Karpas-422 (cell line): ENCODE data around the gene WNT1. TPM values are rescaled to one million over a fixed set of nuclear protein-coding genes. Genes with fewer than 3 reads are reported as not detected.
A peak's percentile ranks its signal among the peaks of the same experiment; 100 is the strongest.

Experiments
- DNase-seq: peaks from one replicate; pipeline ENCODE4 v3.0.0-alpha.2; 2015
- H2AFZ ChIP-seq: fragments of 200-600 bp; sonication (generic); 2 replicates; pipeline ENCODE4 v1.6.1; 2014; ENCODE audit warnings: antibody characterized with exemption, low read length, mixed read lengths
- H3K27ac ChIP-seq: fragments of 200-600 bp; sonication (generic); 2 replicates; pipeline ENCODE4 v1.5.1; 2014; ENCODE audit warnings: mild to moderate bottlenecking, low read length, moderate library complexity
- H3K27me3 ChIP-seq: fragments of 200-600 bp; sonication (generic); 2 replicates; pipeline ENCODE4 v1.6.1; 2014; ENCODE audit warnings: low read length, mixed read lengths
- H3K36me3 ChIP-seq: fragments of 200-600 bp; sonication (generic); 2 replicates; pipeline ENCODE4 v1.6.1; 2014; ENCODE audit warnings: low read length, mixed read lengths; ENCODE audit not compliant: insufficient read depth
- H3K4me1 ChIP-seq: fragments of 200-600 bp; sonication (generic); 2 replicates; pipeline ENCODE4 v1.6.1; 2014; ENCODE audit warnings: mild to moderate bottlenecking, low read length, mixed read lengths
- H3K4me2 ChIP-seq: fragments of 200-600 bp; sonication (generic); 2 replicates; pipeline ENCODE4 v1.6.1; 2014; ENCODE audit warnings: low read length, low read depth, mild to moderate bottlenecking; ENCODE audit not compliant: poor library complexity, severe bottlenecking
- H3K4me3 ChIP-seq: fragments of 200-600 bp; sonication (generic); 2 replicates; pipeline ENCODE4 v1.5.1; 2014; ENCODE audit warnings: mild to moderate bottlenecking, antibody characterized with exemption, low read length, mixed read lengths
- H3K79me2 ChIP-seq: fragments of 200-600 bp; sonication (generic); 2 replicates; pipeline ENCODE4 v1.6.1; 2014; ENCODE audit warnings: mild to moderate bottlenecking, low read length, mixed read lengths
- H3K9ac ChIP-seq: fragments of 200-600 bp; sonication (generic); 2 replicates; pipeline ENCODE4 v1.6.0; 2014; ENCODE audit warnings: low read length
- H3K9me2 ChIP-seq: fragments of 200-600 bp; sonication (generic), shearing (Covaris generic); replicated peaks from 2 replicates; pipeline ENCODE4 v1.6.0; 2014; ENCODE audit warnings: mild to moderate bottlenecking, low read length, moderate library complexity; ENCODE audit not compliant: insufficient read depth
- H3K9me3 ChIP-seq: fragments of 300-700, 200-600 bp; sonication (generic); 2 replicates; pipeline ENCODE4 v1.6.1; 2014; ENCODE audit warnings: low read length, mixed read lengths
- H4K20me1 ChIP-seq: fragments of 200-600 bp; sonication (generic); 2 replicates; pipeline ENCODE4 v1.6.1; 2014; ENCODE audit warnings: mild to moderate bottlenecking, antibody characterized with exemption, low read length, low read depth; ENCODE audit not compliant: insufficient read depth
- total RNA-seq: library from RNA; depleted of rRNA; stranded (reverse); fragments of >200 nt; shearing (Covaris generic); gene quantifications from 2 replicates; pipeline ENCODE4 v1.2.3, GENCODE V29; 2014; ENCODE audit warnings: low replicate concordance

The WNT1 gene
- total RNA-seq, 1 experiment from 2014 or later: not detected

DNA sequence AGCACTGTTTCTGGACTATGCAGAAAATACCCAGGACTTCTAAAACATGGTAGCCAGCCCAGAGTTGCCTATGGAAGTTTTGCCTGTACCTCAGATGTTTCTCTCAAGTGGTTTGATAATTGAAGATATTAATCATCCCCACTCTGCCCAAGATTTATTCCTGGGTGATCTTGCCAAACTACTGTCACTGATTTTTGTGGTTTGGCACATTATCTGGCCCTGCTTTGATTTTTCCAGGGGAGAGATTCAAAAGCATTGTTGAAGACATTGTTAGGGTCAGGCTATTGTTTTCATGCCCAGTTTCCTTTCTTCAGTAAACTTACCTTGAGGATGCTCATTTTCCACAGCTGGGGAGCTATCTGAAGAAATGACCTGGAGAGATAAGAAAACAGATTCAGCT lies 34.6 kb downstream of the WNT1 start:
- 0 out of 2 replicates have a peak, but pooled peaks cover 3% of the 10 kb centered on the region for H3K36me3 ChIP-seq
- H3K27me3 ChIP-seq: no peaks in the 10 kb centered on the region

DNA sequence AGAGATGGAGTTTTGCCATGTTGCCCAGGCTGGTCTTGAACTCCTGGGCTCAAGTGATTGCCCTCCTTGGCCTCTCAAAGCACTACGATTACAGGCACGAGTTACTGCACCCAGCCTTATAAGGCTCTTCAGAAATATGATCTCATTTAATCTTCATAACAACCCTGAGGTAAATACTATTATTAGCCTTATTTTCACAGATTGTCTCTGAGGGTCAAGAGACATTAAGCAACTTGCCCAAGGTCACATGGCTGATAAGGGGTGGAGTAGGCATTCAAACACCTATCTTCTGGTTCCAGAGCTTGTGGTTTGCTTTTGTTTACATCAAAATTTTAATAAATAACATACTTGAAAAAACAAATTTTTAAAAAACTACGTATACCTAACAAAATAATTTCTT lies 35.3 kb downstream of the WNT1 start:
- Histone ChIP-seq H3K4me1 (peaks cover 10% of the 10 kb centered on the region), H3K9me3 (no peaks in the 10 kb centered on the region), H3K9ac (no peak overlapping the region), H3K4me3 (no peak overlapping the region), H3K9me2 (no peaks in the 10 kb centered on the region), H4K20me1 (no peaks in the 10 kb centered on the region), H3K36me3 (0 out of 2 replicates have a peak, but pooled peaks cover 3% of the 10 kb centered on the region), H3K27ac (no peak overlapping the region), H2AFZ (no peak overlapping the region), H3K4me2 (no peak overlapping the region), H3K27me3 (no peaks in the 10 kb centered on the region), H3K79me2 (peaks cover 34% of the 10 kb centered on the region)
- no peak for DNase-seq

More for the DNA sequence above, 34.6 kb downstream of the WNT1 start:
- peaks cover 9% of the 10 kb centered on the region for H3K4me1 ChIP-seq
- no peaks in the 10 kb centered on the region for H3K9me2 ChIP-seq
- H3K27ac ChIP-seq: no peak overlapping the region
- no peaks in the 10 kb centered on the region for H3K9me3 ChIP-seq
- no peak for DNase-seq
- H3K9ac ChIP-seq: no peak overlapping the region
- H4K20me1 ChIP-seq: no peaks in the 10 kb centered on the region
- H3K4me2 ChIP-seq: no peak overlapping the region
- H3K79me2 ChIP-seq: peaks cover 29% of the 10 kb centered on the region
- H3K4me3 ChIP-seq: no peak overlapping the region
- no peak overlapping the region for H2AFZ ChIP-seq

GRCh38 chr12:49014547-49014946 lies 36.4 kb downstream of the WNT1 start:
- no peak overlapping the region for H3K9ac ChIP-seq
- no peaks in the 10 kb centered on the region for H4K20me1 ChIP-seq
- H3K27ac ChIP-seq: no peak overlapping the region
- no peak overlapping the region for H3K4me3 ChIP-seq
- H3K9me3 ChIP-seq: no peaks in the 10 kb centered on the region
- no peak for DNase-seq
- H3K4me1 ChIP-seq: peaks cover 18% of the 10 kb centered on the region
- H3K9me2 ChIP-seq: no peaks in the 10 kb centered on the region
- H2AFZ ChIP-seq: no peak overlapping the region
- H3K27me3 ChIP-seq: no peaks in the 10 kb centered on the region
- peaks cover 35% of the 10 kb centered on the region for H3K79me2 ChIP-seq
- H3K36me3 ChIP-seq: 0 out of 2 replicates have a peak, but pooled peaks cover 3% of the 10 kb centered on the region
- H3K4me2 ChIP-seq: no peak overlapping the region

- H3K27ac ChIP-seq: no peak overlapping the region
- H3K79me2 ChIP-seq: peaks cover 36% of the 10 kb centered on the region
- H3K4me2 ChIP-seq: no peak overlapping the region
- H3K4me3 ChIP-seq: no peak overlapping the region
- no peaks in the 10 kb centered on the region for H3K27me3 ChIP-seq
- no peak for DNase-seq
- H2AFZ ChIP-seq: no peak overlapping the region
- H3K4me1 ChIP-seq: peaks cover 23% of the 10 kb centered on the region
- no peaks in the 10 kb centered on the region for H4K20me1 ChIP-seq
- no peaks in the 10 kb centered on the region for H3K9me2 ChIP-seq
- H3K9ac ChIP-seq: no peak overlapping the region
- no peaks in the 10 kb centered on the region for H3K9me3 ChIP-seq
- 0 out of 2 replicates have a peak, but pooled peaks cover 3% of the 10 kb centered on the region for H3K36me3 ChIP-seq
These were observed 37.1 kb downstream of the WNT1 start for GRCh38 chr12:49015196-49015595.

GRCh38 chr12:49017891-49018260 lies 39.8 kb downstream of the WNT1 start:
- Histone ChIP-seq H3K9ac (peak overlapping the region; percentile 79), H3K4me1 (peaks cover 28% of the 10 kb centered on the region), H3K27ac (peak overlapping the region; percentile 95), H2AFZ (no peak overlapping the region), H3K4me3 (peak overlapping the region; percentile 71), H3K9me2 (no peaks in the 10 kb centered on the region), H3K4me2 (peak overlapping the region; percentile 98), H3K36me3 (peaks cover 6% of the 10 kb centered on the region; the same call in 1 of the 2 replicates), H3K9me3 (no peaks in the 10 kb centered on the region), H3K79me2 (peaks cover 36% of the 10 kb centered on the region), H3K27me3 (no peaks in the 10 kb centered on the region), H4K20me1 (no peaks in the 10 kb centered on the region)
- DNase-seq: peak; percentile 66

DNA sequence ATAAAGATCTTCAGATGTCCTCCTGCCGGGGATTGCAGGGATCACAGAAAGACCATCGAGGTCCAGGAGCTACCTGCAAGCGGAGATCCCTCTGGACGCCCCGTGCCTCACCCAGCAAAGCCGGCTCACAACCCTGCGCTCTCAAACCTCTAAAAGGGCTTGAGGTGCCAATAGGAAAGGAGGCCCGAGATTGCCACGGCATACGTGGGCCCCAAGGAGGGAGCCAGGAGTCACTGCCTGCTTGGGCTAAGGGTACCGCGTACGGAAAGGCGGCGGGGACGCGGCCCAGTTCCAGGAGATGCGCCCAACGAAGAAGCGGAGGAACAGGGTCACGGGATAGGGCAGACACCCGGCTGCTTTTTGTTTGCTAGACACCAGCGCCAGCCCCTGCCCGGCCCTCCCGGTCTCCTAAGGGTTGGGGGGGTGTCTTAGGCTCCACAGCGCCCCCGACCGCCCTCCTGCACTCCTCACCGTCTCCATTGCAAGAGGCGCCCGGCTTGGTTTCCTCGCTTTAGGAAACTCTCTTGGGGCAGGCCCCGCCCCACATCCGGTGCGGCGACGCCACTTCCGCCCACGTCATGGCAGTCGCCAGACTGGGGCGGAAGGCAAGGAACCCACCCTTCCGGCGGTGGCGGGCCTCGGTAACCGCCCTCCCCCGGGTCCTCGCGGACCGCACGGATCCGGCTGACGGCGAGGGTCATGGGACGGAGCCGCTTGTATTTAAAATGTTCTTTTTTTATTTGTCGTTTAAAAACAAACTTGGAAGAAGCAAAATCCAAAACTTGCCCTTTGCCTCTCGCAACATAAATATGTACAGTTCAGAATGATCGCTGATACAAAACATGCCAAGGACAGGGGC lies 40.4 kb downstream of the WNT1 start, which contains the start of gene PRKAG1:
TSS of gene PRKAG1 (minus strand) at position 516 of the 859 bp plus-strand sequence. CDS start at position 480, 36 bp downstream.
- Histone ChIP-seq H3K9me2 (no peaks in the 10 kb centered on the region), H3K27me3 (no peaks in the 10 kb centered on the region), H3K4me1 (peaks cover 28% of the 10 kb centered on the region), H2AFZ (peak within 1 kb of the TSS; percentile 81; the same call in 1 of the 2 replicates), H3K4me3 (peak within 1 kb of the TSS; percentile 71), H3K9me3 (no peaks in the 10 kb centered on the region), H3K27ac (peak within 1 kb of the TSS; percentile 95), H3K36me3 (peaks cover 6% of the 10 kb centered on the region; the same call in 1 of the 2 replicates), H4K20me1 (no peaks in the 10 kb centered on the region), H3K9ac (peak within 1 kb of the TSS; percentile 79), H3K4me2 (peak within 1 kb of the TSS; percentile 98), H3K79me2 (peaks cover 36% of the 10 kb centered on the region)
- DNase-seq: peak; percentile 98

- peak overlapping the region; percentile 98 for H3K4me2 ChIP-seq
- H2AFZ ChIP-seq: peak overlapping the region; percentile 81; the same call in 1 of the 2 replicates
- H3K27me3 ChIP-seq: no peaks in the 10 kb centered on the region
- no peaks in the 10 kb centered on the region for H3K9me3 ChIP-seq
- H3K4me3 ChIP-seq: peak overlapping the region; percentile 71
- H3K27ac ChIP-seq: peak overlapping the region; percentile 95
- no peak for DNase-seq
- peaks cover 36% of the 10 kb centered on the region for H3K79me2 ChIP-seq
- H3K4me1 ChIP-seq: peaks cover 28% of the 10 kb centered on the region
- H3K36me3 ChIP-seq: peaks cover 6% of the 10 kb centered on the region; the same call in 1 of the 2 replicates
- H4K20me1 ChIP-seq: no peaks in the 10 kb centered on the region
- H3K9me2 ChIP-seq: no peaks in the 10 kb centered on the region
- peak overlapping the region; percentile 79 for H3K9ac ChIP-seq
These were observed 41.0 kb downstream of the WNT1 start for GRCh38 chr12:49019120-49019430.
